Keratinocyte (primary cell): Measurements from ENCODE around the gene CIPC.

Experiments used
- CTCF ChIP-seq, 3 experiments: IDR thresholded peaks in 1 of 3; conservative IDR thresholded peaks in 1 of 3; optimal IDR thresholded peaks in 1 of 3; 2 replicates in 2 of 3; 3 replicates in 1 of 3; pipeline versions ENCODE3 to v1.5.1; 2011; ENCODE audit warnings: low read length in 3 of 3, mild to moderate bottlenecking in 3 of 3, moderate library complexity in 2 of 3, control low read depth in 1 of 3, inconsistent platforms in 1 of 3; ENCODE audit not compliant: insufficient read depth in 2 of 3; ENCODE audit errors: extremely low read depth in 1 of 3
- EZH2 ChIP-seq: IDR thresholded peaks from one replicate; pipeline ENCODE4 v1.6.1; 2012; ENCODE audit warnings: inconsistent platforms, mild to moderate bottlenecking, low read length, moderate library complexity

- TF ChIP-seq CTCF (optimal IDR thresholded peaks at IDR 0.05 in 1 of 3, IDR thresholded peaks at IDR 0.05 in 1 of 3, conservative IDR thresholded peaks at IDR 0.05 in 1 of 3; ENCODE audit: extremely low read depth in 1 of 3, insufficient read depth in 2 of 3, low read length in 3 of 3) (no peak), EZH2 (no peak)
These were observed 23.0 kb downstream of the CIPC start for GRCh38 chr14:77120771-77121743.
